ENCODE measurements around the gene PRPF8.
"Not testable (repeated sequence)": the region's sequence is repeated elsewhere in the genome, so short reads cannot be mapped to it uniquely, and the experiment has no call there.

Gene PRPF8

DNA sequence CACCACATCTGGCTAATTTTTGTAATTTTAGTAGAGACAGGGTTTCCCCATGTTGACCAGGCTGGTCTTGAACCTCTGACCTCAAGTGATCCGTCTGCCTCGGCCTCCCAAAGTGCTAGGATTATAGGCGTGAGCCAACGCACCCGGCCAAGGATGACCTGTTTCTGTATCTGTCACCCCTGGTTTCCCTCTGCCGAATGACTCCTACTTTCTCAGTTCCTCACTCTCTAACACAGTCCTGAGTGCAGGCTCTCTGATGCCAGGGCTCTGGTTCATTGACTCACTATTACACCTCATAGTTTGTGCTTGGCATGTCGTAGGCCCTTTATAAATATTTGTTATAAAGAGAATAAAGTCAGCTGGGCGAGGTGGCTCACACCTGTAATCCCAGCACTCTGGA is 10.7 kb upstream of the PRPF8 start:
- H3K27ac ChIP-seq (replicated peaks), result no peak overlapping the region
- TF ChIP-seq, protein P1, sequence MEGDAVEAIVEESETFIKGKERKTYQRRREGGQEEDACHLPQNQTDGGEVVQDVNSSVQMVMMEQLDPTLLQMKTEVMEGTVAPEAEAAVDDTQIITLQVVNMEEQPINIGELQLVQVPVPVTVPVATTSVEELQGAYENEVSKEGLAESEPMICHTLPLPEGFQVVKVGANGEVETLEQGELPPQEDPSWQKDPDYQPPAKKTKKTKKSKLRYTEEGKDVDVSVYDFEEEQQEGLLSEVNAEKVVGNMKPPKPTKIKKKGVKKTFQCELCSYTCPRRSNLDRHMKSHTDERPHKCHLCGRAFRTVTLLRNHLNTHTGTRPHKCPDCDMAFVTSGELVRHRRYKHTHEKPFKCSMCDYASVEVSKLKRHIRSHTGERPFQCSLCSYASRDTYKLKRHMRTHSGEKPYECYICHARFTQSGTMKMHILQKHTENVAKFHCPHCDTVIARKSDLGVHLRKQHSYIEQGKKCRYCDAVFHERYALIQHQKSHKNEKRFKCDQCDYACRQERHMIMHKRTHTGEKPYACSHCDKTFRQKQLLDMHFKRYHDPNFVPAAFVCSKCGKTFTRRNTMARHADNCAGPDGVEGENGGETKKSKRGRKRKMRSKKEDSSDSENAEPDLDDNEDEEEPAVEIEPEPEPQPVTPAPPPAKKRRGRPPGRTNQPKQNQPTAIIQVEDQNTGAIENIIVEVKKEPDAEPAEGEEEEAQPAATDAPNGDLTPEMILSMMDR (IDR thresholded peaks at IDR 0.05; ENCODE audit: insufficient read depth, low read length), result no peak
- TF ChIP-seq POLR2AphosphoS5 (IDR thresholded peaks at IDR 0.05; ENCODE audit: low read depth), result no peak
- TF ChIP-seq, protein P2, sequence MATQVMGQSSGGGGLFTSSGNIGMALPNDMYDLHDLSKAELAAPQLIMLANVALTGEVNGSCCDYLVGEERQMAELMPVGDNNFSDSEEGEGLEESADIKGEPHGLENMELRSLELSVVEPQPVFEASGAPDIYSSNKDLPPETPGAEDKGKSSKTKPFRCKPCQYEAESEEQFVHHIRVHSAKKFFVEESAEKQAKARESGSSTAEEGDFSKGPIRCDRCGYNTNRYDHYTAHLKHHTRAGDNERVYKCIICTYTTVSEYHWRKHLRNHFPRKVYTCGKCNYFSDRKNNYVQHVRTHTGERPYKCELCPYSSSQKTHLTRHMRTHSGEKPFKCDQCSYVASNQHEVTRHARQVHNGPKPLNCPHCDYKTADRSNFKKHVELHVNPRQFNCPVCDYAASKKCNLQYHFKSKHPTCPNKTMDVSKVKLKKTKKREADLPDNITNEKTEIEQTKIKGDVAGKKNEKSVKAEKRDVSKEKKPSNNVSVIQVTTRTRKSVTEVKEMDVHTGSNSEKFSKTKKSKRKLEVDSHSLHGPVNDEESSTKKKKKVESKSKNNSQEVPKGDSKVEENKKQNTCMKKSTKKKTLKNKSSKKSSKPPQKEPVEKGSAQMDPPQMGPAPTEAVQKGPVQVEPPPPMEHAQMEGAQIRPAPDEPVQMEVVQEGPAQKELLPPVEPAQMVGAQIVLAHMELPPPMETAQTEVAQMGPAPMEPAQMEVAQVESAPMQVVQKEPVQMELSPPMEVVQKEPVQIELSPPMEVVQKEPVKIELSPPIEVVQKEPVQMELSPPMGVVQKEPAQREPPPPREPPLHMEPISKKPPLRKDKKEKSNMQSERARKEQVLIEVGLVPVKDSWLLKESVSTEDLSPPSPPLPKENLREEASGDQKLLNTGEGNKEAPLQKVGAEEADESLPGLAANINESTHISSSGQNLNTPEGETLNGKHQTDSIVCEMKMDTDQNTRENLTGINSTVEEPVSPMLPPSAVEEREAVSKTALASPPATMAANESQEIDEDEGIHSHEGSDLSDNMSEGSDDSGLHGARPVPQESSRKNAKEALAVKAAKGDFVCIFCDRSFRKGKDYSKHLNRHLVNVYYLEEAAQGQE (IDR thresholded peaks at IDR 0.05; ENCODE audit: insufficient replicate concordance, low read depth), result no peak
- no peak for TF ChIP-seq GABPA (IDR thresholded peaks at IDR 0.05; ENCODE audit: low read depth)
- no peak for TF ChIP-seq SPI1 (IDR thresholded peaks at IDR 0.05; ENCODE audit: borderline replicate concordance, low read depth)
- no peaks in the 10 kb centered on the region for H3K27me3 ChIP-seq (ENCODE audit: insufficient read depth, poor library complexity, severe bottlenecking)
- DNase-seq (ENCODE audit: low read depth in 1 of 2, low spot score in 1 of 2), result no peak
- no peak overlapping the region for H3K4me3 ChIP-seq (replicated peaks; ENCODE audit: insufficient read depth, low read length)

DNA sequence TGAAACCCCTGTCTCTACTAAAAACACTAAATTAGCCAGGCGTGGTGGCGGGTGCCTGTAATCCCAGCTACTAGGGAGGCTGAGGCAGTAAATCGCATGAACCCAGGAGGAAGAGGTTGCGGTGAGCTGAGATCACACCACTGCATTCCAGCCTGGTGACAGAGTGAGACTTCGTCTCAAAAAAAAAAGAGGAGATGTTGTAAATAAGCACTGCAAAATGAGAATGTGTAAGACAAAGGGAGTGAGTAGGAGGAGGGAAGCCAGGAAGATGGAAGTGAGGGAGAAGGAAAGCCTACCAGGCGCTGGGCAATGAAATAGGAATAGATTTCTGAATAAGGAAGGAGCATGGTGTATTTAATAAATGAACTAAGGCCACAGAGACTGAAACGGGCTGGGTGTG is 8.7 kb upstream of the PRPF8 start:
- TF ChIP-seq SPI1 (IDR thresholded peaks at IDR 0.05; ENCODE audit: borderline replicate concordance, low read depth) (no peak), GABPA (IDR thresholded peaks at IDR 0.05; ENCODE audit: low read depth) (no peak), POLR2AphosphoS5 (IDR thresholded peaks at IDR 0.05; ENCODE audit: low read depth) (no peak)
- TF ChIP-seq, protein P1 (IDR thresholded peaks at IDR 0.05; ENCODE audit: insufficient read depth, low read length), result no peak
- TF ChIP-seq, protein P2 (IDR thresholded peaks at IDR 0.05; ENCODE audit: insufficient replicate concordance, low read depth), result no peak
- Histone ChIP-seq H3K27me3 (ENCODE audit: insufficient read depth, poor library complexity, severe bottlenecking) (no peaks in the 10 kb centered on the region), H3K4me3 (replicated peaks; ENCODE audit: insufficient read depth, low read length) (no peak overlapping the region), H3K27ac (replicated peaks) (no peak overlapping the region)
- DNase-seq (ENCODE audit: low read depth in 1 of 2, low spot score in 1 of 2), result no peak

DNA sequence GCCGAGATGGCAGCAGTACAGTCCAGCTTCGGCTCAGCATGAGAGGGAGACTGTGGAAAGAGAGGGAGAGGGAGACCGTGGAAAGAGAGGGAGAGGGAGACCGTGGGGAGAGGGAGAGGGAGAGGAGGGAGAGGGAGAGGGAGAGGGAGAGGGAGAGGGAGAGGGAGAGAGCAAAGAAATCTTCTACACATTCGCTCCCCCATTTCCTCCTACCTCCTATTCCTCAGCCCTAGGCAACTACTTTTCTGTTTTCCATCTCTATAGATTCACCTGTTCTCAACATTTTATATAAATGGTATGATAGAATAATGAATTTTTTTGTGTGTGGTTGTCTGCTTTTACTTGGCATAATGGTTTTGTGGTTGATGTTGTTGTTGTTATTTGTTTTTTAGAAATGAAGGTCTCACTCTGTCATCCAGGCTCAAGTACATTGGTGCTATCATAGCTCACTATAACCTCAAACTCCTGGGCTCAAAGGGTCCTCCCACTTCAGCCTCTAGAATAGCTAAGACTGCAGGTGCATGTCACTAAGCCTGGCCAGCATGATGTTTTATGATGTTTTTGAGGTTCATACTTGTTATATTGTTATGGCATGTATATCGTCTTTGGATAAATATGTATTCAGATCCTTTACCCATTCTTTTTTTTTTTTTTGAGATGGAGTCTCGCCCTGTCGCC is 6.0 kb upstream of the PRPF8 start:
- H3K27me3 ChIP-seq (ENCODE audit: insufficient read depth, poor library complexity, severe bottlenecking), result no peaks in the 10 kb centered on the region
- no peak overlapping the region for H3K4me3 ChIP-seq (replicated peaks; ENCODE audit: insufficient read depth, low read length)
- TF ChIP-seq, protein P2 (IDR thresholded peaks at IDR 0.05; ENCODE audit: insufficient replicate concordance, low read depth), result no peak
- TF ChIP-seq POLR2AphosphoS5 (IDR thresholded peaks at IDR 0.05; ENCODE audit: low read depth) (no peak), GABPA (IDR thresholded peaks at IDR 0.05; ENCODE audit: low read depth) (no peak), SPI1 (IDR thresholded peaks at IDR 0.05; ENCODE audit: borderline replicate concordance, low read depth) (no peak)
- TF ChIP-seq, protein P1 (IDR thresholded peaks at IDR 0.05; ENCODE audit: insufficient read depth, low read length), result no peak
- no peak overlapping the region for H3K27ac ChIP-seq (replicated peaks)
- no peak for DNase-seq (ENCODE audit: low read depth in 1 of 2, low spot score in 1 of 2)

DNA sequence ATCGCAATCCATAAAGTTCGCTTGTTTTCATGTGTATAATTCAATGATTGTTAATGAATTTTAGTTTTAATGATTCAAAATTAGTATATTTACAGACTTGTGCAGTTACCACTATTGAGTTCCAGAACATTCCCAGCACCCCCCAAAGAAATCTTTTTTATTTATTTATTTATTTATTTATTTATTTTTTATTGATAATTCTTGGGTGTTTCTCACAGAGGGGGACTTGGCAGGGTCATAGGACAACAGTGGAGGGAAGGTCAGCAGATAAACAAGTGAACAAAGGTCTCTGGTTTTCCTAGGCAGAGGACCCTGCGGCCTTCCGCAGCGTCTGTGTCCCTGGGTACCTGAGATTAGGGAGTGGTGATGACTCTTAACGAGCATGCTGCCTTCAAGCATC is 3.7 kb upstream of the PRPF8 start:
- not testable (repeated sequence) for H3K27ac ChIP-seq (replicated peaks); DNase-seq (ENCODE audit: low read depth in 1 of 2, low spot score in 1 of 2); H3K4me3 ChIP-seq (replicated peaks; ENCODE audit: insufficient read depth, low read length); H3K27me3 ChIP-seq (ENCODE audit: insufficient read depth, poor library complexity, severe bottlenecking)
